Omental fat pad (tissue), 4 donors: Measurements from ENCODE around the gene USP36. TPM values are rescaled to one million over a fixed set of nuclear protein-coding genes. Genes with fewer than 3 reads are reported as not detected.
A peak's percentile ranks its signal among the peaks of the same experiment; 100 is the strongest.

ENCODE experiments used
- ATAC-seq: fragments of 150-250 bp; one replicate; pipeline ENCODE4 v1.9.1; 2016; ENCODE audit warnings: mild to moderate bottlenecking, moderate library complexity; ENCODE audit not compliant: low FRiP score
- DNase-seq: peaks from one replicate; pipeline ENCODE4 v3.0.0-alpha.2; 2019; ENCODE audit warnings: low spot score
- CTCF ChIP-seq, 3 donors: fragments of 450-650 bp; IDR thresholded peaks; one replicate each; pipeline ENCODE4 v1.5.1; 2016 to 2017; ENCODE audit warnings: antibody characterized with exemption in 3 of 3, mild to moderate bottlenecking in 3 of 3, moderate library complexity in 2 of 3
- total RNA-seq, 4 donors: library from RNA; depleted of rRNA; stranded (reverse); fragments of >200 nt; gene quantifications; one replicate each; pipeline ENCODE4 v1.1.0, GENCODE V29; 2016

Gene USP36
- total RNA-seq, 4 donors from 2014 or later, result 32.5 to 162 (median 86.7) TPM

- ATAC-seq (no peak), DNase-seq (no peak)
- no peak for TF ChIP-seq CTCF (IDR thresholded peaks at IDR 0.05)
Observed at GRCh38 chr17:78820841-78821240, 19.8 kb downstream of the USP36 start.

- no peak for DNase-seq
- no peak for ATAC-seq
- no peak for TF ChIP-seq CTCF (IDR thresholded peaks at IDR 0.05)
Observed at GRCh38 chr17:78819806-78820792, 20.5 kb downstream of the USP36 start.

GRCh38 chr17:78819402-78819801, 21.2 kb downstream of the USP36 start:
- ATAC-seq (no peak), DNase-seq (no peak)
- no peak for TF ChIP-seq CTCF (IDR thresholded peaks at IDR 0.05)

- ATAC-seq (no peak), DNase-seq (no peak)
- TF ChIP-seq CTCF (IDR thresholded peaks at IDR 0.05), result no peak
Observed at GRCh38 chr17:78818932-78819331, 21.7 kb downstream of the USP36 start.

GRCh38 chr17:78818152-78818846, 22.3 kb downstream of the USP36 start:
- no peak for DNase-seq
- no peak for TF ChIP-seq CTCF (IDR thresholded peaks at IDR 0.05)

GRCh38 chr17:78817123-78817522, 23.5 kb downstream of the USP36 start:
- DNase-seq, result no peak
- TF ChIP-seq CTCF (IDR thresholded peaks at IDR 0.05), result no peak
- peak; percentile 8 for ATAC-seq

More at GRCh38 chr17:78818152-78818846, 22.3 kb downstream of the USP36 start:
- no peak for ATAC-seq
